SK-N-MC (cell line): ENCODE data around the gene METTL27.

Experiments
- EZH2 ChIP-seq: fragments of 200-600 bp; sonication (generic); IDR thresholded peaks from one replicate; pipeline ENCODE4 v1.6.1; 2017; ENCODE audit warnings: antibody characterized with exemption
- FOXP2 ChIP-seq: optimal IDR thresholded peaks from 2 replicates; pipeline ENCODE3; 2011; ENCODE audit warnings: mild to moderate bottlenecking, moderate library complexity; ENCODE audit not compliant: insufficient read depth; ENCODE audit errors: extremely low read length, control extremely low read depth
- POLR2AphosphoS5 ChIP-seq: IDR thresholded peaks from 2 replicates; pipeline ENCODE4 v1.6.1; 2012; ENCODE audit warnings: mild to moderate bottlenecking, low read depth, low read length, borderline replicate concordance

GRCh38 chr7:73879977-73880681, 37.8 kb upstream of the METTL27 start:
- TF ChIP-seq POLR2AphosphoS5 (no peak), FOXP2 (no peak), EZH2 (no peak)
